Liver (tissue), 9 donors: ENCODE data around the gene FILIP1L. TPM values are rescaled to one million over a fixed set of nuclear protein-coding genes. Genes with fewer than 3 reads are reported as not detected.

Source experiments
- DNase-seq: peaks from one replicate; pipeline ENCODE4 v3.0.0-alpha.2; 2017; ENCODE audit warnings: low spot score
- H3K27ac ChIP-seq, 2 donors: one replicate each; pipeline ENCODE4 v1.7.0; 2013; ENCODE audit warnings: inconsistent platforms in 2 of 2, low read length in 2 of 2, control low read depth in 1 of 2, low read depth in 1 of 2, mild to moderate bottlenecking in 1 of 2
- H3K27me3 ChIP-seq, 4 donors: one replicate each; pipeline versions ENCODE4 v1.6.1 to v1.7.0; 2013; ENCODE audit warnings: low read length in 3 of 4, inconsistent platforms in 1 of 4, mild to moderate bottlenecking in 1 of 4, moderate library complexity in 1 of 4; ENCODE audit not compliant: control insufficient read depth in 4 of 4, insufficient read depth in 4 of 4
- H3K36me3 ChIP-seq, 4 donors: one replicate each; pipeline versions ENCODE4 v1.6.1 to v1.7.0; 2013; ENCODE audit warnings: low read length in 3 of 4, mild to moderate bottlenecking in 3 of 4, low read depth in 1 of 4, moderate library complexity in 1 of 4; ENCODE audit not compliant: control insufficient read depth in 4 of 4, insufficient read depth in 3 of 4
- H3K4me1 ChIP-seq, 4 donors: one replicate each; pipeline versions ENCODE4 v1.6.1 to v1.7.0; 2013; ENCODE audit warnings: low read length in 3 of 4, mild to moderate bottlenecking in 3 of 4, moderate library complexity in 1 of 4; ENCODE audit not compliant: control insufficient read depth in 4 of 4, insufficient read depth in 4 of 4
- H3K4me3 ChIP-seq, 3 donors: one replicate each; pipeline versions ENCODE4 v1.6.1 to v1.7.0; 2013; ENCODE audit warnings: low read length in 3 of 3, control low read depth in 1 of 3, low read depth in 1 of 3, mild to moderate bottlenecking in 1 of 3
- H3K9ac ChIP-seq, 2 donors: one replicate each; pipeline ENCODE4 v1.7.0; 2013; ENCODE audit warnings: low read length in 2 of 2, mild to moderate bottlenecking in 2 of 2, moderate library complexity in 2 of 2, control low read depth in 1 of 2, low read depth in 1 of 2
- H3K9me3 ChIP-seq, 4 donors: one replicate each; pipeline versions ENCODE4 v1.6.1 to v1.7.0; 2013; ENCODE audit warnings: low read length in 3 of 4; ENCODE audit not compliant: control insufficient read depth in 4 of 4
- EGR1 ChIP-seq, 2 donors: IDR thresholded peaks; 2 replicates each; pipeline ENCODE4 v1.6.1; 2016 to 2018; ENCODE audit warnings: antibody characterized with exemption in 2 of 2, low read depth in 2 of 2
- FOXA1 ChIP-seq: IDR thresholded peaks from 2 replicates; pipeline ENCODE4 v1.6.1; 2016; ENCODE audit warnings: antibody characterized with exemption
- FOXA2 ChIP-seq: IDR thresholded peaks from 2 replicates; pipeline ENCODE4 v1.6.1; 2016; ENCODE audit warnings: antibody characterized with exemption
- GABPA ChIP-seq, 2 donors: IDR thresholded peaks in 1 of 2; conservative IDR thresholded peaks in 1 of 2; 2 replicates each; pipeline ENCODE4 v1.6.1; 2016; ENCODE audit warnings: antibody characterized with exemption in 2 of 2, mild to moderate bottlenecking in 1 of 2, moderate library complexity in 1 of 2
- HNF4A ChIP-seq, 2 donors: conservative IDR thresholded peaks; 2 replicates each; pipeline ENCODE4 v1.6.1; 2016; ENCODE audit warnings: antibody characterized with exemption in 2 of 2, mild to moderate bottlenecking in 2 of 2
- HNF4G ChIP-seq: IDR thresholded peaks from 2 replicates; pipeline ENCODE4 v1.6.1; 2016; ENCODE audit warnings: antibody characterized with exemption
- JUND ChIP-seq, 2 donors: IDR thresholded peaks; 2 replicates each; pipeline ENCODE4 v1.6.1; 2016; ENCODE audit warnings: antibody characterized with exemption in 2 of 2
- NR2F2 ChIP-seq: IDR thresholded peaks from 2 replicates; pipeline ENCODE4 v1.6.1; 2016; ENCODE audit warnings: antibody characterized with exemption
- RAD21 ChIP-seq, 2 donors: IDR thresholded peaks; 2 replicates each; pipeline ENCODE4 v1.6.1; 2016; ENCODE audit warnings: antibody characterized with exemption in 2 of 2, mild to moderate bottlenecking in 2 of 2
- RXRA ChIP-seq, 2 donors: IDR thresholded peaks; 2 replicates each; pipeline ENCODE4 v1.6.1; 2017 to 2018; ENCODE audit warnings: antibody characterized with exemption in 2 of 2, mild to moderate bottlenecking in 1 of 2
- SP1 ChIP-seq: IDR thresholded peaks from 2 replicates; pipeline ENCODE4 v1.6.1; 2018; ENCODE audit warnings: antibody characterized with exemption, mild to moderate bottlenecking
- TAF1 ChIP-seq: conservative IDR thresholded peaks from 2 replicates; pipeline ENCODE4 v1.6.1; 2016; ENCODE audit warnings: antibody characterized with exemption, mild to moderate bottlenecking
- YY1 ChIP-seq: IDR thresholded peaks from 2 replicates; pipeline ENCODE4 v1.6.1; 2016; ENCODE audit warnings: antibody characterized with exemption, mild to moderate bottlenecking
- WGBS: extraction: QIAGEN DNeasy Blood & Tissue Kit; methylation state at CpG from one replicate; pipeline ENCODE4 v1.1.7; 2013; 5-methylcytosine and 5-hydroxymethylcytosine counted together
- polyA plus RNA-seq, 2 donors: library from polyadenylated mRNA; stranded (reverse) in 1 of 2; unstranded in 1 of 2; fragments of 200-250 nt in 1 of 2; fragments of >200 nt in 1 of 2; fragmentation: Nextera tagmentation in 1 of 2; extraction: Ambion mirVana in 1 of 2; gene quantifications; one replicate each; pipeline versions ENCODE4 v1.2.1 to v1.2.3, GENCODE V29; 2013 to 2015
- total RNA-seq, 2 donors: library from RNA; depleted of rRNA; stranded (reverse); fragments of >200 nt; gene quantifications; one replicate each; pipeline ENCODE4 v1.2.3, GENCODE V29; 2014
- TF ChIP-seq, protein P1 (sequence below): IDR thresholded peaks from 2 replicates; pipeline ENCODE4 v1.6.1; 2016; ENCODE audit warnings: antibody characterized with exemption, mild to moderate bottlenecking
- TF ChIP-seq, protein P2 (sequence below): fragments of 150-350 bp; IDR thresholded peaks from 2 replicates; pipeline ENCODE4 v1.5.1; 2017; ENCODE audit warnings: improper control_type of control experiment, low read depth, low read length; ENCODE audit not compliant: missing input control
- TF ChIP-seq, protein P3 (sequence below): IDR thresholded peaks from 2 replicates; pipeline ENCODE4 v1.6.1; 2016; ENCODE audit warnings: antibody characterized with exemption
- TF ChIP-seq, protein P4 (sequence below): IDR thresholded peaks from 2 replicates; pipeline ENCODE4 v1.6.1; 2016; ENCODE audit warnings: antibody characterized with exemption
- TF ChIP-seq, protein P5 (sequence below): IDR thresholded peaks from 2 replicates; pipeline ENCODE4 v1.6.1; 2016; ENCODE audit warnings: antibody characterized with exemption
- donor health status: healthy.
- donor health status: healthy.
- donor health status: healthy.
- donor health status: healthy.
- donor health status: healthy.

FILIP1L gene
- total and polyA plus RNA-seq, 4 donors: 1.4 to 6.5 (median 1.9) TPM

DNA sequence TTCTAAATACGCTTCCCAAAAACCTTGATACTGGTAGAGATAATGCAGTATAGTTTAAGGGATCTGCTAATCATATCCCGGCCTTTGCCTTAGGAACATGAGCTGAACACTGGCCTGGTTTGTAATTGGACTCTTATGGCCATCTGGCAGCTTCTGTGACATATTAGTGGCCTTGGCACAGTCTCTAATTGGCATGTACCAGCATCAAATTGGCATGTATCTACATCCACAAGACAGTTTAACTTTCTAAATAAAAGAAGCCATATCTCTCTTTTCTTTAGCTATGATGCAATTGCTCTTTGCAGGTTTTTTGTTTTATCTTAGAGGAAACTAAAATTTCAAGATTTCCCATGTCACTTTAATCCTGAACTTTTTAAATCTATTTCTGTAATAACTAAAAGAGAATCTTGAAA is 44.6 kb upstream of the FILIP1L start:
- H3K9ac ChIP-seq: no peak overlapping the region
- peaks cover 0 to 6% (median under 1%) of the 10 kb centered on the region in 4 donors for H3K9me3 ChIP-seq
- no peaks in the 10 kb centered on the region for H3K27me3 ChIP-seq
- peaks cover 0 to 8% (median 5%) of the 10 kb centered on the region in 4 donors for H3K4me1 ChIP-seq
- no peak for TF ChIP-seq FOXA2
- no peak for TF ChIP-seq TAF1
- TF ChIP-seq HNF4A (conservative IDR thresholded peaks at IDR 0.05): no peak
- no peak for TF ChIP-seq EGR1 (IDR thresholded peaks at IDR 0.05; ENCODE audit: low read depth in 2 of 2)
- TF ChIP-seq JUND (IDR thresholded peaks at IDR 0.05): no peak
- TF ChIP-seq YY1: no peak
- TF ChIP-seq RXRA (IDR thresholded peaks at IDR 0.05): no peak
- no peak for TF ChIP-seq HNF4G
- TF ChIP-seq FOXA1: no peak
- TF ChIP-seq, protein P1, sequence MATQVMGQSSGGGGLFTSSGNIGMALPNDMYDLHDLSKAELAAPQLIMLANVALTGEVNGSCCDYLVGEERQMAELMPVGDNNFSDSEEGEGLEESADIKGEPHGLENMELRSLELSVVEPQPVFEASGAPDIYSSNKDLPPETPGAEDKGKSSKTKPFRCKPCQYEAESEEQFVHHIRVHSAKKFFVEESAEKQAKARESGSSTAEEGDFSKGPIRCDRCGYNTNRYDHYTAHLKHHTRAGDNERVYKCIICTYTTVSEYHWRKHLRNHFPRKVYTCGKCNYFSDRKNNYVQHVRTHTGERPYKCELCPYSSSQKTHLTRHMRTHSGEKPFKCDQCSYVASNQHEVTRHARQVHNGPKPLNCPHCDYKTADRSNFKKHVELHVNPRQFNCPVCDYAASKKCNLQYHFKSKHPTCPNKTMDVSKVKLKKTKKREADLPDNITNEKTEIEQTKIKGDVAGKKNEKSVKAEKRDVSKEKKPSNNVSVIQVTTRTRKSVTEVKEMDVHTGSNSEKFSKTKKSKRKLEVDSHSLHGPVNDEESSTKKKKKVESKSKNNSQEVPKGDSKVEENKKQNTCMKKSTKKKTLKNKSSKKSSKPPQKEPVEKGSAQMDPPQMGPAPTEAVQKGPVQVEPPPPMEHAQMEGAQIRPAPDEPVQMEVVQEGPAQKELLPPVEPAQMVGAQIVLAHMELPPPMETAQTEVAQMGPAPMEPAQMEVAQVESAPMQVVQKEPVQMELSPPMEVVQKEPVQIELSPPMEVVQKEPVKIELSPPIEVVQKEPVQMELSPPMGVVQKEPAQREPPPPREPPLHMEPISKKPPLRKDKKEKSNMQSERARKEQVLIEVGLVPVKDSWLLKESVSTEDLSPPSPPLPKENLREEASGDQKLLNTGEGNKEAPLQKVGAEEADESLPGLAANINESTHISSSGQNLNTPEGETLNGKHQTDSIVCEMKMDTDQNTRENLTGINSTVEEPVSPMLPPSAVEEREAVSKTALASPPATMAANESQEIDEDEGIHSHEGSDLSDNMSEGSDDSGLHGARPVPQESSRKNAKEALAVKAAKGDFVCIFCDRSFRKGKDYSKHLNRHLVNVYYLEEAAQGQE: no peak
- no peak for TF ChIP-seq NR2F2
- TF ChIP-seq, protein P2, sequence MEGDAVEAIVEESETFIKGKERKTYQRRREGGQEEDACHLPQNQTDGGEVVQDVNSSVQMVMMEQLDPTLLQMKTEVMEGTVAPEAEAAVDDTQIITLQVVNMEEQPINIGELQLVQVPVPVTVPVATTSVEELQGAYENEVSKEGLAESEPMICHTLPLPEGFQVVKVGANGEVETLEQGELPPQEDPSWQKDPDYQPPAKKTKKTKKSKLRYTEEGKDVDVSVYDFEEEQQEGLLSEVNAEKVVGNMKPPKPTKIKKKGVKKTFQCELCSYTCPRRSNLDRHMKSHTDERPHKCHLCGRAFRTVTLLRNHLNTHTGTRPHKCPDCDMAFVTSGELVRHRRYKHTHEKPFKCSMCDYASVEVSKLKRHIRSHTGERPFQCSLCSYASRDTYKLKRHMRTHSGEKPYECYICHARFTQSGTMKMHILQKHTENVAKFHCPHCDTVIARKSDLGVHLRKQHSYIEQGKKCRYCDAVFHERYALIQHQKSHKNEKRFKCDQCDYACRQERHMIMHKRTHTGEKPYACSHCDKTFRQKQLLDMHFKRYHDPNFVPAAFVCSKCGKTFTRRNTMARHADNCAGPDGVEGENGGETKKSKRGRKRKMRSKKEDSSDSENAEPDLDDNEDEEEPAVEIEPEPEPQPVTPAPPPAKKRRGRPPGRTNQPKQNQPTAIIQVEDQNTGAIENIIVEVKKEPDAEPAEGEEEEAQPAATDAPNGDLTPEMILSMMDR: no peak
- TF ChIP-seq, protein P3, sequence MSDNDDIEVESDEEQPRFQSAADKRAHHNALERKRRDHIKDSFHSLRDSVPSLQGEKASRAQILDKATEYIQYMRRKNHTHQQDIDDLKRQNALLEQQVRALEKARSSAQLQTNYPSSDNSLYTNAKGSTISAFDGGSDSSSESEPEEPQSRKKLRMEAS: no peak
- TF ChIP-seq, protein P4, sequence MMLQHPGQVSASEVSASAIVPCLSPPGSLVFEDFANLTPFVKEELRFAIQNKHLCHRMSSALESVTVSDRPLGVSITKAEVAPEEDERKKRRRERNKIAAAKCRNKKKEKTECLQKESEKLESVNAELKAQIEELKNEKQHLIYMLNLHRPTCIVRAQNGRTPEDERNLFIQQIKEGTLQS: no peak
- TF ChIP-seq, protein P5, sequence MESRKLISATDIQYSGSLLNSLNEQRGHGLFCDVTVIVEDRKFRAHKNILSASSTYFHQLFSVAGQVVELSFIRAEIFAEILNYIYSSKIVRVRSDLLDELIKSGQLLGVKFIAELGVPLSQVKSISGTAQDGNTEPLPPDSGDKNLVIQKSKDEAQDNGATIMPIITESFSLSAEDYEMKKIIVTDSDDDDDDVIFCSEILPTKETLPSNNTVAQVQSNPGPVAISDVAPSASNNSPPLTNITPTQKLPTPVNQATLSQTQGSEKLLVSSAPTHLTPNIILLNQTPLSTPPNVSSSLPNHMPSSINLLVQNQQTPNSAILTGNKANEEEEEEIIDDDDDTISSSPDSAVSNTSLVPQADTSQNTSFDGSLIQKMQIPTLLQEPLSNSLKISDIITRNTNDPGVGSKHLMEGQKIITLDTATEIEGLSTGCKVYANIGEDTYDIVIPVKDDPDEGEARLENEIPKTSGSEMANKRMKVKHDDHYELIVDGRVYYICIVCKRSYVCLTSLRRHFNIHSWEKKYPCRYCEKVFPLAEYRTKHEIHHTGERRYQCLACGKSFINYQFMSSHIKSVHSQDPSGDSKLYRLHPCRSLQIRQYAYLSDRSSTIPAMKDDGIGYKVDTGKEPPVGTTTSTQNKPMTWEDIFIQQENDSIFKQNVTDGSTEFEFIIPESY: no peak
- no peak for TF ChIP-seq SP1
- no peak overlapping the region for H3K4me3 ChIP-seq
- no peak for DNase-seq
- H3K27ac ChIP-seq: no peak overlapping the region
- no peaks in the 10 kb centered on the region for H3K36me3 ChIP-seq
- WGBS: 59% methylated on average over 2 of the region's 2 CpGs

DNA sequence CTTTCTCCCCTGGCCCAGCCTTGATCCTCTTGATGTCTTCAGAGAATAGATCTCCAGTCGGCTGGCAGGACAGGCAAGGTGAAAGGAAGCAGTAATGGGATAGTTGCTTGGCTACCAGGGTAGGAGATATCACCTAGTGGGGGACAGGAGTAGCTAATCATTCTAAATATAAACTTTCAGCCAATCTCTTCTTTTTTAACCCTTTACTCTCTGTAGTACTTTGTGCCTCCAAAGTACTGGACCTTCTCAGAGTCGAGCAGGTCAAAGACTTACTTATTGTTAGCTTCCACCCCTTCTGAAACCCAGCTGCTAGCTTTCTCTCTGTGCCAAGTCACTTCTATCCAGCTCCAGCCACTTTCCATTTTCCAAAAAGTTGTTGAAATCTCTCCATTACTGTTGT is 43.4 kb upstream of the FILIP1L start:
- WGBS: 90% methylated on average over 2 of the region's 2 CpGs
- peaks cover 0 to 8% (median 5%) of the 10 kb centered on the region in 4 donors for H3K4me1 ChIP-seq
- TF ChIP-seq HNF4A (conservative IDR thresholded peaks at IDR 0.05) (no peak), EGR1 (IDR thresholded peaks at IDR 0.05; ENCODE audit: low read depth in 2 of 2) (no peak), HNF4G (no peak), SP1 (no peak), FOXA1 (no peak), TAF1 (no peak), FOXA2 (no peak), GABPA (IDR thresholded peaks at IDR 0.05 in 1 of 2, conservative IDR thresholded peaks at IDR 0.05 in 1 of 2) (no peak), JUND (IDR thresholded peaks at IDR 0.05) (no peak), RAD21 (IDR thresholded peaks at IDR 0.05) (no peak)
- TF ChIP-seq, protein P4: no peak
- TF ChIP-seq, protein P3: no peak
- TF ChIP-seq, protein P1: no peak

More for the DNA sequence above, 43.4 kb upstream of the FILIP1L start:
- Histone ChIP-seq H3K36me3 (no peaks in the 10 kb centered on the region), H3K9me3 (peaks cover 0 to 6% (median under 1%) of the 10 kb centered on the region in 4 donors), H3K27ac (no peak overlapping the region), H3K4me3 (no peak overlapping the region), H3K9ac (no peak overlapping the region), H3K27me3 (no peaks in the 10 kb centered on the region)
- no peak for DNase-seq
